Cerebellar nuclear complex (tissue), 1 donor: ENCODE data around the gene SLC22A23.

Source experiments
- DNase-seq, 2 experiments: peaks; one replicate each; lab custom pipeline; 2025; lab: John Stamatoyannopoulos, UW

The SLC22A23 gene

GRCh38 chr6:3471286-3471685 is 14.4 kb upstream of the SLC22A23 start:
- no peak for DNase-seq

- no peak for DNase-seq
These were observed 11.7 kb upstream of the SLC22A23 start for GRCh38 chr6:3468585-3468984.

GRCh38 chr6:3467996-3468395 is 11.1 kb upstream of the SLC22A23 start:
- no peak for DNase-seq

GRCh38 chr6:3466488-3467219 is 9.8 kb upstream of the SLC22A23 start:
- no peak for DNase-seq

- DNase-seq: no peak
These were observed 3.4 kb upstream of the SLC22A23 start for GRCh38 chr6:3460253-3460652.

GRCh38 chr6:3458706-3459421 is 2.0 kb upstream of the SLC22A23 start:
- DNase-seq: no peak

GRCh38 chr6:3457710-3458602 is 1.1 kb upstream of the SLC22A23 start:
- no peak for DNase-seq

GRCh38 chr6:3456395-3456897 is 404 bp downstream of the SLC22A23 start:
- no peak for DNase-seq

GRCh38 chr6:3455569-3456394 is 1.1 kb downstream of the SLC22A23 start:
- no peak for DNase-seq

- DNase-seq: no peak
These were observed 1.7 kb downstream of the SLC22A23 start for GRCh38 chr6:3455147-3455568.

GRCh38 chr6:3454273-3455010 is 2.4 kb downstream of the SLC22A23 start:
- DNase-seq: no peak

GRCh38 chr6:3453413-3454272 is 3.2 kb downstream of the SLC22A23 start:
- no peak for DNase-seq

- DNase-seq: no peak
These were observed 5.4 kb downstream of the SLC22A23 start for GRCh38 chr6:3451498-3451897.

GRCh38 chr6:3450888-3451287 is 6.0 kb downstream of the SLC22A23 start:
- DNase-seq: no peak

GRCh38 chr6:3449750-3450305 is 7.0 kb downstream of the SLC22A23 start:
- no peak for DNase-seq

GRCh38 chr6:3449321-3449720 is 7.5 kb downstream of the SLC22A23 start:
- DNase-seq: no peak

- no peak for DNase-seq
These were observed 9.8 kb downstream of the SLC22A23 start for GRCh38 chr6:3447005-3447404.

GRCh38 chr6:3446184-3446583 is 10.7 kb downstream of the SLC22A23 start:
- DNase-seq: no peak
